HG02840 (cell line): ENCODE measurements around the gene DAZL.
A peak's percentile ranks its signal among the peaks of the same experiment; 100 is the strongest.

Experiments used
- ATAC-seq: cut with Tn5 transposase; IDR thresholded peaks from one replicate; pipeline ENCODE4 v1.9.1; 2021; ENCODE audit warnings: mild to moderate bottlenecking, moderate library complexity, moderate number of reproducible peaks; ENCODE audit not compliant: unreplicated experiment, low FRiP score

Gene DAZL

GRCh38 chr3:16596352-16597032 lies 8.7 kb downstream of the DAZL start:
- ATAC-seq, result peak; percentile 61

GRCh38 chr3:16595778-16596177 lies 9.4 kb downstream of the DAZL start:
- no peak for ATAC-seq

- peak; percentile 97 for ATAC-seq
Measured at GRCh38 chr3:16589867-16590624, 15.2 kb downstream of the DAZL start.

- ATAC-seq, result no peak
Measured at GRCh38 chr3:16589120-16589519, 16.1 kb downstream of the DAZL start.

- ATAC-seq, result no peak
Measured at GRCh38 chr3:16587681-16588060, 17.6 kb downstream of the DAZL start.

- ATAC-seq, result no peak
Measured at GRCh38 chr3:16587047-16587680, 18.1 kb downstream of the DAZL start.

- no peak for ATAC-seq
Measured at GRCh38 chr3:16584880-16585279, 20.3 kb downstream of the DAZL start.

- ATAC-seq, result no peak
Measured at GRCh38 chr3:16583551-16583950, 21.7 kb downstream of the DAZL start.

GRCh38 chr3:16570113-16570512 lies 35.1 kb downstream of the DAZL start:
- no peak for ATAC-seq

GRCh38 chr3:16568532-16568931 lies 36.7 kb downstream of the DAZL start:
- ATAC-seq, result no peak

- ATAC-seq, result no peak
Measured at GRCh38 chr3:16568115-16568514, 37.1 kb downstream of the DAZL start.

GRCh38 chr3:16559653-16560365 lies 45.4 kb downstream of the DAZL start:
- no peak for ATAC-seq

GRCh38 chr3:16554126-16554525 lies 51.1 kb downstream of the DAZL start:
- no peak for ATAC-seq

- ATAC-seq, result no peak
Measured at GRCh38 chr3:16552757-16553156, 52.5 kb downstream of the DAZL start.

- ATAC-seq, result no peak
Measured at GRCh38 chr3:16551342-16551976, 53.8 kb downstream of the DAZL start.

GRCh38 chr3:16550676-16551341 lies 54.4 kb downstream of the DAZL start:
- no peak for ATAC-seq

GRCh38 chr3:16550305-16550675 lies 54.9 kb downstream of the DAZL start:
- no peak for ATAC-seq

GRCh38 chr3:16548721-16549120 lies 56.5 kb downstream of the DAZL start:
- no peak for ATAC-seq

GRCh38 chr3:16547561-16548357 lies 57.5 kb downstream of the DAZL start:
- no peak for ATAC-seq
